Activated CD4-positive, alpha-beta T cell treated with anti-CD3 and anti-CD28 coated beads, Interleukin-2, amount 10 ng/mL, durations not matched to agents 7 days and 5 days (primary cell): Measurements from ENCODE around the gene MEI4. TPM values are rescaled to one million over a fixed set of nuclear protein-coding genes. Genes with fewer than 3 reads are reported as not detected.

ENCODE experiments used
- CTCF ChIA-PET: fragments of 350-600 bp; sonication (Branson Sonifier 250); formaldehyde crosslinking; loops from one replicate; lab custom pipeline; 2021; ENCODE audit warnings: antibody characterized with exemption; lab: Charles Lee
- POLR2A ChIA-PET: fragments of 350-600 bp; sonication (Branson Sonifier 250); formaldehyde crosslinking; loops from one replicate; lab custom pipeline; 2021; ENCODE audit warnings: antibody characterized with exemption; lab: Charles Lee
- DNase-seq: peaks from one replicate; pipeline ENCODE4 v3.0.0-alpha.2; 2020
- H3K27ac Mint-ChIP-seq: one replicate; pipeline ENCODE4 v1.8.0; 2021; ENCODE audit warnings: mild to moderate bottlenecking, moderate library complexity, mixed read lengths
- H3K27me3 Mint-ChIP-seq: one replicate; pipeline ENCODE4 v1.8.0; 2021; ENCODE audit warnings: mixed read lengths
- H3K36me3 Mint-ChIP-seq: one replicate; pipeline ENCODE4 v1.8.0; 2021; ENCODE audit warnings: low read depth, mixed read lengths
- H3K4me1 Mint-ChIP-seq: one replicate; pipeline ENCODE4 v1.8.0; 2021; ENCODE audit warnings: mixed read lengths
- H3K4me3 Mint-ChIP-seq: one replicate; pipeline ENCODE4 v1.8.0; 2021; ENCODE audit warnings: mild to moderate bottlenecking, moderate library complexity, mixed read lengths
- H3K9me3 Mint-ChIP-seq: one replicate; pipeline ENCODE4 v1.8.0; 2021; ENCODE audit warnings: mixed read lengths
- total RNA-seq, 2 experiments: library from RNA; stranded (reverse); gene quantifications; one replicate each; pipeline ENCODE4 v1.2.3, GENCODE V29; 2021

The MEI4 gene
- total RNA-seq, 2 experiments from 2014 or later: not detected

DNA sequence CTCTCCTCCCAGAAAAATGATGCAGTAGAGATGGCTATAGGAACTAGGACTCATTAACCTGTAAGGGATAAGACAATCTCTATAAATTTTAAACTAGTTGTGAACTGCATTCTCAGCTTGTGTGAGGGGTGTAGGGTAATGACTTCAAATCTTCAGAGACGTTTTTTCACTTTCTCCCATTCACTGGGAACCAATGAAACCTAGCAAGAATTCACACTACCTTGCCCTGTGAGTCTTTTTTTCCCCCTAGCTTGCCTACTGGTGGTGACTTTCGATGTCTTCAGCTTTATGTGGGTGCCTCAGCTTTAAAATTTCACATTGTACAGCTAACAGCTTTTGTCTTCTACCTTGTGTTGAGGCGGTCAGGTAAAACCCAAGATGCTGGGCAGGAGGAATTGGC, 192.0 kb downstream of the MEI4 start:
- no peaks in the 10 kb centered on the region for H3K27me3 Mint-ChIP-seq
- no peak overlapping the region for H3K4me3 Mint-ChIP-seq
- H3K36me3 Mint-ChIP-seq: no peaks in the 10 kb centered on the region
- H3K9me3 Mint-ChIP-seq: peaks cover 2% of the 10 kb centered on the region
- CTCF ChIA-PET: no interaction called here
- POLR2A ChIA-PET: no interaction called here
- no peaks in the 10 kb centered on the region for H3K4me1 Mint-ChIP-seq
- H3K27ac Mint-ChIP-seq: no peak overlapping the region
- DNase-seq: no peak

DNA sequence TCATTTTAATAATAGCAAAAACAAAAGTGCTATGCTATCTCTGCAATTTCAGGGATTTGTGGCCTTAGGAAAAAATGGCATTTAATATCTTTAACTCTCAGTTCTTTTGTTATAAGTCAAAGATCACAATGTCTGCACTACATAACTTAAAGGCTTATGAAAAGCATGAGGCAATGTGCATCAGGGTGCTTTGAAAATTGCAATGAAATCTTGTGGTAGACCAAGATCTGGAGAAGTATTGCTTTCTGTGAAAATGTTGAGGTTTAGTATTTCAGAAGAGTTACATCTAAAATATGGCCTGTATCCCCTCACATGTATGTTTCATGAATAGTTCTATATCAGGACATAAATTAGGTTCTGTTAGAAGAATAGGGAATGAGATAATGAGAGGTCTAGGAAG, 200.6 kb downstream of the MEI4 start:
- H3K27me3 Mint-ChIP-seq: no peaks in the 10 kb centered on the region
- CTCF ChIA-PET: no interaction called here
- DNase-seq: no peak
- POLR2A ChIA-PET: no interaction called here
- H3K4me3 Mint-ChIP-seq: no peak overlapping the region
- H3K36me3 Mint-ChIP-seq: no peaks in the 10 kb centered on the region
- no peaks in the 10 kb centered on the region for H3K4me1 Mint-ChIP-seq
- peaks cover 6% of the 10 kb centered on the region for H3K9me3 Mint-ChIP-seq
- no peak overlapping the region for H3K27ac Mint-ChIP-seq

DNA sequence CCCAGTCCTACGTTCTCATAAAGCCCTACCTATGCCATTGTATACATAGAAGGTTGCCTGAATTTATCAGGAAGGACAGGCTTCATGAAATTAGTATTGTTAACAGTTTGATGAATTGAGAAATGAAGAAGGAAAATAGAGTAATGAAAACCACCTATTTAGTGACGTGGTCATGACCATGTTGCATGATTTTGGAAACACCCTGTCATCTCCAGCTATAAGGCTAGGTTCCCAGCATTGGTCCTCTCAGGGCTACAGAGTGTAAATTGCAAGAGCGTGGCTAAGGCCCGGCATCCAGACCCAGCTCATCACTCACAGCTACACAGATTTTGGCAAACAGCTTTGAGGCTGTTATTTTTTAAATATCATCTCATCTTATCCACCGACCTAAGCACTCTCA, 203.6 kb downstream of the MEI4 start:
- ChIA-PET CTCF (no interaction called here), POLR2A (no interaction called here)
- Mint-ChIP-seq H3K4me1 (no peaks in the 10 kb centered on the region), H3K27ac (no peak overlapping the region), H3K36me3 (no peaks in the 10 kb centered on the region), H3K4me3 (no peak overlapping the region), H3K27me3 (no peaks in the 10 kb centered on the region), H3K9me3 (peaks cover 10% of the 10 kb centered on the region)
- DNase-seq: no peak

DNA sequence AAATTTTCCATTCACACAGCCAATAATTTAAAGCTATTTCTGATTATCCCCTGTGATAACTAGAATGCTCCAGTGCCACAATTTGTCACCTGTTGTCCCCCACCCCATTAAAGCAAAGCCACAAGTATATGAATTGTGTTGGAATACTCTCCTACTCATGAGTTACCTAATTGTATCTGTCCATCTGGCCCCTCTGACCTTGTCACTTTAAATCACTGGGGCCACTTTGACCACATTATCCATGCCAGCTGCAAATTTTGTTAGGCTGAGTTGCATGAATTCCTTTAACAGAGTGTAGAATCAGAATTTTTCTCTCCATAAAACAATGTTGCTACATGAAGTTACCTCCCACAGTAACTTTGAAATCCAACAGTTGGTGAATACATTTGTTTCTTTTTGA, 204.6 kb downstream of the MEI4 start:
- H3K27me3 Mint-ChIP-seq: no peaks in the 10 kb centered on the region
- H3K4me1 Mint-ChIP-seq: no peaks in the 10 kb centered on the region
- H3K36me3 Mint-ChIP-seq: no peaks in the 10 kb centered on the region
- no peak for DNase-seq
- H3K27ac Mint-ChIP-seq: no peak overlapping the region
- H3K4me3 Mint-ChIP-seq: no peak overlapping the region
- CTCF ChIA-PET: no interaction called here
- peaks cover 14% of the 10 kb centered on the region for H3K9me3 Mint-ChIP-seq
- POLR2A ChIA-PET: no interaction called here

DNA sequence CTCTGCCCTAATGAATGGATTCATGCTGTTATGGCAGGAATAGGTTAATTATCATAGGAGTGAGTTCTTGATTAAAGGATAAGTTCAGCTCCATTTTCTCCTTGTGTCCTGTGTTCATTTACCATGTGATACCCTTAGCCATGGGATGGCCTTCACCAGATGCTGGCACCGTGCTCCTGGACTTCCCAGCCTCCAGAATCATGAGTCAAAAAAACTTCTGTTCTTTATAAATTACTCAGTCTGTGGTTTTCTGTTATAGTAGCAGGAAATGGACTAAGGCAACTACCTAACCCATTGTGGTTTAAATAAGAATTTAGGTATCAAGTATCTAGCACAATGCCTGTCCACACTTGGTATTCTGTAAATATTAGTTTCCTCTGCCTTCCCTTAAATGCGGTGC, 223.5 kb downstream of the MEI4 start:
- POLR2A ChIA-PET: no interaction called here
- CTCF ChIA-PET: no interaction called here
- H3K4me1 Mint-ChIP-seq: no peaks in the 10 kb centered on the region
- H3K4me3 Mint-ChIP-seq: no peak overlapping the region
- H3K9me3 Mint-ChIP-seq: peaks cover 6% of the 10 kb centered on the region
- DNase-seq: no peak
- no peaks in the 10 kb centered on the region for H3K36me3 Mint-ChIP-seq
- no peak overlapping the region for H3K27ac Mint-ChIP-seq
- no peaks in the 10 kb centered on the region for H3K27me3 Mint-ChIP-seq

DNA sequence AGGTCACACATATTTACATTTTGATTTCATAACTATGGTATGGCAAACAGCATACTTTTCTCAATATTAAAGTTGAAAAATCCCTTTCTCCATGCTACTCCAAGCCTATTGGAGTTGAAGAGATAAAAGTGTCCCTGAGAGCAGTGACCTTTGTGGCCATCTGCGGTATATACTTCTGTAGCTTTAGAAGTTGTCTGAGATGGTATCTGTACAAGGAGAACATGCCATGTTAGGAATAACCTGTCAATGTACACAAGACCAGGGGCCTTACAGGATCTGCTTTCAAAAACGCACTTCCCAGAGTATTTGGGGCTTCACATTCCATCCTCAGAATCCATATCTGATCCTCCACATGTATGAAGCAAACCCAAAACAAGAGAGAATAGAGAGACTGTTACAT, 226.7 kb downstream of the MEI4 start:
- no peaks in the 10 kb centered on the region for H3K4me1 Mint-ChIP-seq
- no peak overlapping the region for H3K27ac Mint-ChIP-seq
- H3K36me3 Mint-ChIP-seq: no peaks in the 10 kb centered on the region
- ChIA-PET CTCF (no interaction called here), POLR2A (no interaction called here)
- H3K4me3 Mint-ChIP-seq: no peak overlapping the region
- no peak for DNase-seq
- no peaks in the 10 kb centered on the region for H3K27me3 Mint-ChIP-seq
- no peaks in the 10 kb centered on the region for H3K9me3 Mint-ChIP-seq

DNA sequence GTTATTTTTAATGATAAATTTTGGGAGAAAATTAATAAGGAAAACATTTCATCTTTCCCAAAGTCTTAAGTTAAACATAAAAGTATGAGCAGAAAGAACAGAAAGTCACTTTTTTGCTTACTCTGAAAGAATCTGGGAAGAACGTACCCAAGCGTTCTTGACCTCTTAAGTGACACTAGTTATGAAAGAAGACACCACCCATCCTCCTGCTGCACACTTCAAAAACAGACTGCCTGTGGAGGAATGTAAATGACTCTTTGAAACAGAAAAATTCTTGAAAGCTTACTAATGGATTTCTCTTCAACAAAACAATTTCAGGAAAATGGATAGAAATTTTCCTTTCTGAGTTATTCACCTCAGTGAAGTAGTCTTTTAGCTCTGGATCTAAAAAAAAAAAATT, 227.7 kb downstream of the MEI4 start:
- H3K27me3 Mint-ChIP-seq: no peaks in the 10 kb centered on the region

DNA sequence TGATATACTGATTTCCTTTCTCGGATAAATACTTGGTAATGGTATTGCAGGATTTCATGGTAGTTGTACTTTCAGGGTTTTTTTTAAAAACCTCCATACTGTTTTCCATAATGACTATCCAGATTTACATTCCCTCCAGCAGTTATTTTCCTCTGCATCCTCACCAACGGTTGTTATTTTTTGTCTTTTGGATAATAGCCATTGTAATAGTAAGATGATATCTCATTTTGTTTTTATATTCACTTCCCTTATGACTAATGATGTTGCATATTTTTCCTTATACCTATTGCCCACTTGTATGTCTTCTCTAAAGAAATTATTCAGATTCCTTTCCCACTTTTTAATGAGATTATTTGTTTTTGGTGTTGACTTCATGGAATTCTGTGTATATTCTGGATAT, 231.0 kb downstream of the MEI4 start:
- H3K27ac Mint-ChIP-seq: no peak overlapping the region
- CTCF ChIA-PET: no interaction called here
- H3K4me1 Mint-ChIP-seq: no peaks in the 10 kb centered on the region
- H3K9me3 Mint-ChIP-seq: peaks cover 5% of the 10 kb centered on the region
- no peak overlapping the region for H3K4me3 Mint-ChIP-seq
- no peak for DNase-seq
- POLR2A ChIA-PET: no interaction called here
- no peaks in the 10 kb centered on the region for H3K27me3 Mint-ChIP-seq
- no peaks in the 10 kb centered on the region for H3K36me3 Mint-ChIP-seq

More for the DNA sequence above, 227.7 kb downstream of the MEI4 start:
- H3K27ac Mint-ChIP-seq: no peak overlapping the region
- POLR2A ChIA-PET: no interaction called here
- H3K36me3 Mint-ChIP-seq: no peaks in the 10 kb centered on the region
- DNase-seq: no peak
- CTCF ChIA-PET: no interaction called here
- H3K4me3 Mint-ChIP-seq: no peak overlapping the region
- H3K4me1 Mint-ChIP-seq: no peaks in the 10 kb centered on the region
- no peaks in the 10 kb centered on the region for H3K9me3 Mint-ChIP-seq

DNA sequence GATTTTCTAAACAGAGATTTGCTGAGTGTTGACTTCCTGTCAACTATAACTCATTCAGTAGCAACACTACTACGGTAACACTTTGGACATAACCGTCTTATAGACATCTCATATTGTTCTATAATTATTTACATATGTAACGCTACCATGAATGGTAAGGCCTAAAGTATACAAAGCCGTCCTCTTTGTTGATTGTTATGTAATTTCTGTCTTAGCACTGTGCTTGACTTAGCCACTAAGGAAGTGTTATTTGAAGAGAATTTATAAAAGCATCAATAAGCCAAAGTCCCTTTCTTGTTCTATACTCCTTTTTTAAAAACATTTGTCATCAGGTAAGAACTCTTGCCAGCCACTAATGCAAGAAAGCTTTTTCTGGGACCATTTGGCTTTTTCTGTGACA, 240.6 kb downstream of the MEI4 start:
- Mint-ChIP-seq H3K4me1 (no peaks in the 10 kb centered on the region), H3K36me3 (no peaks in the 10 kb centered on the region), H3K4me3 (no peak overlapping the region), H3K27me3 (no peaks in the 10 kb centered on the region), H3K9me3 (peaks cover 17% of the 10 kb centered on the region), H3K27ac (no peak overlapping the region)
- no peak for DNase-seq
- ChIA-PET POLR2A (no interaction called here), CTCF (interaction anchor here (0.6 kb wide), 1 partner anchor 55 kb away, joined by 3 read pairs; no protein-coding TSS in a partner anchor)

DNA sequence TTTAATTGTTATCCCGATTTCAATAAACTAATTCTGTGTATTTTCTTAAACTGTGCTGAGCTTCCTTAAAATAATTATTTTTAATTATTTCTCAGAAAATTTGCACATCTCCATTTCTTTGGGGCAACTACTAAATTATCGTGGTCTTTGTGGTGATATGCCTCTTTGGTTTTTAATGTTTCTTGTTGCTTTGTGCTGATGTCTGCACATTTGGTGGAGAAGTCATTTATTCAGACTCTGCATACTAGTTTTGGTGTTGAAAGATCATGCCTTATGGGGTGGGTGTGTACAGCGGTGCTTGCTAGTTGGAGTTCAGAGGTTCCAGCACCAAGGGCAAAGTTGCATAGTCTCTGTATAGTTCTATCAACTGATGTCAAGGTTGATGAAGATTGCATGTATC, 253.2 kb downstream of the MEI4 start:
- Mint-ChIP-seq H3K27me3 (no peaks in the 10 kb centered on the region), H3K36me3 (no peaks in the 10 kb centered on the region), H3K4me1 (no peaks in the 10 kb centered on the region), H3K4me3 (no peak overlapping the region), H3K27ac (no peak overlapping the region), H3K9me3 (peaks cover 9% of the 10 kb centered on the region)
- POLR2A ChIA-PET: no interaction called here
- CTCF ChIA-PET: no interaction called here
- no peak for DNase-seq

DNA sequence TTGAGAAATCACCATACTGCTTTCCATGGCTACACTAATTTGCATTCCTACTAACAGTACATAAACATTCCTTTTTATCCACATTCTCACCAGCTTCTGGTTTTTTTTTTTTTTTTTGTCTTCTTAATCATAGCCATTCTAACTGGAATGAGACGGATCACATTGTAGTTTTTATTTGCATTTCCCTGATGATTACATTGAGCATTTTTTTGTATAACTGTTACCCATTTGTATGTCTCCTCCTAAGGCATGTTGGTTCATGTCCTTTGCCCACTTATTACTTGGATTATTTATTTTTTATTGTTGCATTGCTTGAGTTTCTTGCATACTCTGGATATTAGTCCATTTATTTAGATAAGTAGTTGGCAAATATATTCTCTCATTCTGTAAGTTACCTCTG, 258.0 kb downstream of the MEI4 start:
- Mint-ChIP-seq H3K4me1 (no peaks in the 10 kb centered on the region), H3K27me3 (no peaks in the 10 kb centered on the region), H3K36me3 (no peaks in the 10 kb centered on the region), H3K4me3 (no peak overlapping the region), H3K9me3 (peaks cover 23% of the 10 kb centered on the region), H3K27ac (no peak overlapping the region)
- POLR2A ChIA-PET: no interaction called here
- DNase-seq: no peak
- CTCF ChIA-PET: no interaction called here

DNA sequence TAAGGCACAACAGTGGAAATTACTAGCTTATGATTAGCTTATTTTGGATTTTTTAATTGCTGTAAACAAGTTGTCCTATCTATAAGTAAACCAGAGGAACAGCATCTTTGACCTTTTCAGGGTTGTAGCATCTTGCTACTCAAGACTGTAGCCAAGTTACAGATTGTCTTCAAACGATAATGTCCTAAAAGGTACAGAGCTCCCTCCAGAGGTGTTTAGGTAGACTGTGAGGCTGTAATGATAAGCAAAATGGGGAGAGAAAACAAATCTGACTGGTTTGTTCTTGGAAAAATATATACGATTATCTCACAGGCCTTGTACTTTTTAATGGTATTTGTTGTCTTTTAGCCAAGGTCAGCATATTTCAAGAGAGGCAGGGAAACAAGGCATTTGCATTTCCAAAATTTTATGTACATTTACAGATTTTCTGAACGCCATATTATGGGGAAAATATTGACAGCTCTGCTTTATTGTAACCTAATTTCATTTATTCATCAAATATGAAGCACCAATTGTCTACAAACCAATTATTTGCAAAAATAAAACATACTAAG, 273.4 kb downstream of the MEI4 start:
- no peaks in the 10 kb centered on the region for H3K4me1 Mint-ChIP-seq
- CTCF ChIA-PET: no interaction called here
- POLR2A ChIA-PET: no interaction called here

DNA sequence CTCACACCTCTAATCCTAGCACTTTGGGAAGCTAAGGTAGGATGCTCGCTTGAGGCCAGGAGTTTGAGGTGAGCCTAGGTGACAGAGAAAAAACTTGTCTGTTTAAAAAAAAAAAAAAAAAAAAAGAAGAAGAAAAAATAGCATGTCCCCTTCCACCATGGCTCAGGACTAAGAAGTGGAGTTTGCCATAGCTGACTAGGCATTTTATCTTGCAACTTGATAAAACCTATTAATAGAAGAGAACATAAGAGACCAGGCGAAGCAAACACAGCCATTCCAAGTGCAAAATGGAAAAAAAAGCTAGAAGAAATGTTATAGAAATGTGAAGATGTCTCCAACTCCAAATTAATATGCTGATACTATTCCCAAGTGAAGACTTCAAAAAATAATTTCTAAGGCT, 277.5 kb downstream of the MEI4 start:
- Mint-ChIP-seq H3K4me1 (no peaks in the 10 kb centered on the region), H3K9me3 (peaks cover 4% of the 10 kb centered on the region), H3K27ac (no peak overlapping the region), H3K4me3 (no peak overlapping the region), H3K36me3 (no peaks in the 10 kb centered on the region), H3K27me3 (no peaks in the 10 kb centered on the region)
- ChIA-PET CTCF (no interaction called here), POLR2A (no interaction called here)
- DNase-seq: no peak

More for the DNA sequence above, 273.4 kb downstream of the MEI4 start:
- Mint-ChIP-seq H3K36me3 (no peaks in the 10 kb centered on the region), H3K27me3 (no peaks in the 10 kb centered on the region), H3K9me3 (peaks cover 4% of the 10 kb centered on the region), H3K4me3 (no peak overlapping the region), H3K27ac (no peak overlapping the region)
- DNase-seq: no peak

DNA sequence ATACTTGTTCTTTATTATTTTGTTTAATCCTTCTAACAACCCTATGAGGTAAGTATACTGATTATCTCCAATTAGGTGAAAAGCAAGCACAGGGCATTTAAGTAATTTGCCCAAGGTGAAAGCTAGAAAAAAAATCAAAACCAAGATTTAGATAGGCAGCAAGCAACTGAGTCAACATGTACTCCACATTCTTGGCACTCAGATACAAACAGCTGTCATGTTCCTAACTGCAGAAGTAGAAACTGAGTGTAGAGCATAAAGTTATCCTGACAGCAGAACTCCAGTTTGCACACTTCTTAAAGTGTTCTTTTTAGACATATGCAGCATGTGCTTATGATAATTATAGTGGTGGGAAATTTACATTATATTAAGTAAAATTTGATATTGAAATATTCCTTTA, 278.1 kb downstream of the MEI4 start:
- ChIA-PET CTCF (no interaction called here), POLR2A (no interaction called here)
- no peak overlapping the region for H3K27ac Mint-ChIP-seq
- peaks cover 4% of the 10 kb centered on the region for H3K9me3 Mint-ChIP-seq
- no peak for DNase-seq
- no peaks in the 10 kb centered on the region for H3K27me3 Mint-ChIP-seq
- H3K36me3 Mint-ChIP-seq: no peaks in the 10 kb centered on the region
- no peak overlapping the region for H3K4me3 Mint-ChIP-seq
- H3K4me1 Mint-ChIP-seq: no peaks in the 10 kb centered on the region
